ENCODE data around the gene STARD13.
A peak's percentile ranks its signal among the peaks of the same experiment; 100 is the strongest.
"Not testable (repeated sequence)": the region's sequence is repeated elsewhere in the genome, so short reads cannot be mapped to it uniquely, and the experiment has no call there.

STARD13 gene

GRCh38 chr13:33172911-33173310, 112.6 kb downstream of the STARD13 start:
- no peak for DNase-seq

GRCh38 chr13:33172400-33172799, 113.2 kb downstream of the STARD13 start:
- no peak for DNase-seq

DNA sequence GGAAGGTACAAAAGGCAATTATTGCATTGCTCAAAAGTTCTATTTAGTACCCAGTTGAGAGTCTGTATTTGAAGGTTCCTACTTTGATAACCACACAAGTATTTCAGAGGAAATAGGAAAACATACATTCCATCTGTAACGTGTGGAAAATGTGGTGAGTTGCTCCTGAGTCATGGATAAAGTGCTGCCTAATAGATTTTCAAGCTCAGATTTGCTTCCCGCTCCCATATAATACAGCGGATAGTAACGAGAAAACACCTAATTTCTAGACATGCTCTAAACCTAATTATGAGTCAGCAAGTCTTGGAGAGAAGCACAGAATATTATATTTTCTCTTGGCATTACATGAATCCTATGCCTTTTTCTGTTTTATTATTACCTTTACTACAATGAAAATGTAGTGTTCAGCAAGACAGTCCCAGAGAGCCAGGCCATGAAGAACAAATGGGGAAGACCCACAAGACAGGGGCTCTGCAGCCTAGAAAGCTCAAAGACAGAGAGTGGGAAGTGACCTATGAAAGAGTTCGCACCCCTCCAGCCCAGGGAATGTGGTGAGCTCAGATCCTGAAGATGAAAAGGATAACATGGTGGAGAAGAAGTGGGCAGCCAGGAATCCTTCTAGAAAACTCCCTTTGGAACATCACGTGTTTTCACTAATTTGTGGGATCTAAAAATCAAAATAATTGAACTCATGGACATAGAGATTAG, 116.1 kb downstream of the STARD13 start:
- no peak for DNase-seq

DNA sequence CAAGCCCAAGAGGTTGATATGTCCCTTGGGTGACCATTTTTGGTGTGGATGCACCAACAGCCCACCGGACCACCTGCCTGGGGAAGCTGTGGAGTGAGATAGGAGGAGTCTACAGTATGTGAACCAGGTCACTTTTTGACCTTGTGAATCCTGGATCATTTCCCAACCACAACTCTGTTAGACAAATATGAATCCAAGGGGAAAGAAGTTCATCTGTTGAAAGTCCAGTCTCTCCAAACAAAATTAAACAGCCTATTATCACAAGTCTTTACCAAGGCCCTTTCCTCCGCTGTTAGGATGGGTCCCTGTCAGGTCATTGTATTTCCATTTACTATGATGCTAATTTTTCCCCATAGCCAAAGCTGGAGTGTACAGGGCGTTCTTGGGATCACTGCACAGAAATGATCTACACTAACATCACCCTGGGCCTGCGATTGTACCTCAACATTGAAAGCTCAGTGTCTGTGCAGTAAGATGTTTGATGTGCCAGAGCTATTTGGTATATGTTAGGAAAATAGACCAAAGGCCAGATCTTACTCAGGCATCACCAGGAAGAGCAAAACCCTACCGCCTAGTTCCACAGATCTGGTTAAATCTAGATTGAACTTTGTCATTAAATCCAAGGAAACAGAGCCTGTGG, 117.1 kb downstream of the STARD13 start:
- DNase-seq: no peak

GRCh38 chr13:33167491-33167890, 118.1 kb downstream of the STARD13 start:
- DNase-seq: no peak

GRCh38 chr13:33165787-33166186, 119.8 kb downstream of the STARD13 start:
- no peak for DNase-seq

DNA sequence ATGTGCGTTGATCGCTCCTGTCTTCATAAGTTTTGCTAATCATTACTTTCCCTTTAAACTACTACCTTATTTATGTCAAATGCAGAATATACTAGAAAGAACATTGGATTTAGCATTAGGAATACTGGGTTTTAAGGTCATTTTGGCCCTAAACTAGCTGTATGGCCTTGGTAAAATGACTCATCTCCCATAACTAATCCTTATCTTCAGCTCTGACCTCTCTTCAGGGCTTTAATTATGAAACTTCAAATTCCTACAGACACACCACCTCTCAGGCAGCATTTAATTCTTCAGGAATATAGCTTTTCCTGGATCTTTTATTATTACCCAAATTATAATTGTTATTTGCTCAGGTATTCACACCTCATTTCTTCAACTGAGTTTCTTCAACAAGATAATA, 121.2 kb downstream of the STARD13 start:
- no peak for DNase-seq

DNA sequence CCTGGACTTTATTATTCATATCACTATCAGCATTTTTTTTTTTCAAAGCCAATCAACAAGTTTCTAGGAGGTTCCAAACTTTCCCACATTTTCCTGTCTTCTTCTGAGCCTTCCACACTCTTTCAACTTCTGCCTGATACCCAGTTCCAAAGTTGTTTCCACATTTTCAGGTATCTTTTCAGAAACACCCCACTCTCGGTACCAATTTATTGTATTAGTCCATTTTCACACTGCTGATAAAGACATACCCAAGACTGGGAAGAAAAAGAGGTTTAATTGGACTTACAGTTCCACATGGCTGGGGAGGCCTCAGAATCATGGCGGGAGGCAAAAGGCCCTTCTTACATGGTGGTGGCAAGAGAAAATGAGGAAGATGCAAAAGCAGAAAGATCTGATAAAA, 122.8 kb downstream of the STARD13 start:
- not testable (repeated sequence) for DNase-seq

DNA sequence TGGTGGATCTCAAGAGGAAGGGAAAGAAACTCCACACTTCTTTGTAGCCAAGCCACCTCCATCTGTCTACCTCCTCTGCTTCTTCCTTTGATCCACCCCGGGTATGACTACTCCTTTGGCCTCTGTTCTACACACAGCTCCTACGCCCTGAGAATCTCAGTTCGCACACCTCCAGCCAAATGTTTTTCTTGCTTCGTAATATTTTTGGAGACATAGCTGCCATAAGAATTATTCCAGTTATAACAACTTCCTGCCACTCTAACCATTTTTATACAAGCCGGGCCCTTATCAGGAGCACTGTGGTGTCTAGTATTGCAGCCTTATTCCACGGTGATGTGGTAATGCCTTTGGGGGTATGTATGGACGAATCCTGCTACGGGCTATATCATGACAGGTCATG, 126.7 kb downstream of the STARD13 start:
- DNase-seq: no peak

DNA sequence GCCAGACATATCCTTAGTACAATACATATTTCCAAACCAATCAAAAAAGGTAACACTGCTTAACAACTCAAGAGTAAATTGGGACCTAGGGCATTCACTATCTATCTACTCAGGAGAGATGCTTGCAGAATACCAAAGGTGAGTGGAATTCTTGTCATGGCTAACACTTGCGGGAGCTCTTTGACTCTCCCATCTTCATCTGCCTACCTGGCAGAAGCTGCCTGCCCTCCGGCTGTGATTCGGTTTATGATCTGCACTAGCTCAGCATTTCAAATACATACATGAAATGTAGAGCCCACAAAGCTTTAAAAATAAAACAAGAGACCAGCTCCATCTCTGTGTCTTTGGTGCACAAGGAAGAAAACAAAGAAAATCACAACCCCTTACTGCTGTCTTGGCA, 127.3 kb downstream of the STARD13 start:
- no peak for DNase-seq

GRCh38 chr13:33154911-33155310, 130.6 kb downstream of the STARD13 start:
- no peak for DNase-seq

GRCh38 chr13:33153421-33154404, 131.8 kb downstream of the STARD13 start:
- no peak for DNase-seq

DNA sequence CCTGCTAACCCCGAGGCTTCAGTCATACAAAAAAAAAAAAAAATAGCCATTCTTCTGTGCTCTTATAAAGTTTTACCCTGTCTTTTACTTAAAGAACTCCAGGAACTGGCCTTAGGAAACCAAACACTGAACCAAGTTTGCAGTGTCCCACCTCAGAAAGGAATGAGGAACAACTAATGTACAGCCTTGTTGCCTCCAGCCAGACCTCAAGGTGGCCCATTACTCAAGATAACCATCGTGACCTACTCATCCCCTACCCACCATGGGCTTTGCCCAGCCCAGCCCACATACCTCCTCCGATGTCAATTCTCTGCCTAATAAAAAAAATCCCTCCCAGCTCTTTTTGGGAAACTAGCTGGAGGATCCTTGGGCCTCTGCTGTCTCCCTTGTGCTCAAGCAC, 133.2 kb downstream of the STARD13 start:
- no peak for DNase-seq

DNA sequence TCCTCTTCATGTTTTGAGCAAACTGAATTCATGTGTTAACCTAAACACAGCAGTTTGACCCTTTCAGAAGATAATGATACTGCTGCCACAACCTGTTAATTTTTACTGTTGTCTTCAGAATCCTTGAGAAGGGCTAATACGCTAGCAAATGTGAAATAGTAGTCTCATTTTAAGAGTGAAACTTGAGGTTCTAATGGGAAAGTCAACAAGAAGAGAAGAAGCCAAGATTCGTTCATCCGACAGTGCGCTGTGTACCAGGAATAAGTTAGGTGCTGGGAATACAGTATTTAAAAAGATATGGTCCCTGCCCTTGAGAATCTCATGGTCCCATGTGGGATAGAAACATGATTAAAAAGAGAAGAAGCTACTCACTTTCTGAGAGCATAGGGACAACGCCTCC, 134.9 kb downstream of the STARD13 start:
- no peak for DNase-seq

DNA sequence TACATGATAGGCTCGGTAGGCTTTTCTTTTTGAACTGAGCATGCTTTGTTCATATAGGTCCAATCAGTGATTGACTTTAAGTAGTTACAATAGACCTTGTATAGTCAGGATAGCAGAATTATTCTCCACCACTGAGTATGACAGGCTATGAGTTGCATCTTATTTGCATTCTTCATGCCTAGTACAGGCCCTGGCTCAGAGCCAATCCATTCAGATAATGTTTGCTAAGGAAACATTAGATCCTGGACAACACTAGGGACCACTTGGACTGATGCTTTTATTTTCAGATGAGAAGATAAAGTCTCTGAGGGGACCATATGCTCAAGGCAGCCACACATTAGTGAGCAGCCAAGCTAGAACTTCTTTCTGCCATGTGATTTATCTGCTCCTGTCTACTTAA, 135.4 kb downstream of the STARD13 start:
- DNase-seq: no peak

DNA sequence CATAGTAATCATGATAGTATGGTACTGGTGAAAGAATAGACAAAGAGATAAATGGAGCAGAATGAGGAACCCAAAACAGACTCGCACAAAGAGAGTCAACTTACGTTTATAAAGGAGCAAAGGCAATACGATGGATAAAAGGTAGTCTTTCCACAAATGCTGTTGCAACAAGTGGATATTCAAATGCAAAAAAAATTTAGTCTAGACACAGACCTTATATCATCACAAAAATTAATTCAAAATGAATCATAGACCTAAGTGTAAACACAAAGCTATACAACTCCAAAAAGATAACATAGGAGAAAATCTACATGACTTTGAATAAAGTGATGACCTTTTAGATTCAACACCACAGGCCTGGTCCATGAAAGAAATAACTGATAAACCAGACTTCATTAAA, 137.7 kb downstream of the STARD13 start:
- DNase-seq: no peak

DNA sequence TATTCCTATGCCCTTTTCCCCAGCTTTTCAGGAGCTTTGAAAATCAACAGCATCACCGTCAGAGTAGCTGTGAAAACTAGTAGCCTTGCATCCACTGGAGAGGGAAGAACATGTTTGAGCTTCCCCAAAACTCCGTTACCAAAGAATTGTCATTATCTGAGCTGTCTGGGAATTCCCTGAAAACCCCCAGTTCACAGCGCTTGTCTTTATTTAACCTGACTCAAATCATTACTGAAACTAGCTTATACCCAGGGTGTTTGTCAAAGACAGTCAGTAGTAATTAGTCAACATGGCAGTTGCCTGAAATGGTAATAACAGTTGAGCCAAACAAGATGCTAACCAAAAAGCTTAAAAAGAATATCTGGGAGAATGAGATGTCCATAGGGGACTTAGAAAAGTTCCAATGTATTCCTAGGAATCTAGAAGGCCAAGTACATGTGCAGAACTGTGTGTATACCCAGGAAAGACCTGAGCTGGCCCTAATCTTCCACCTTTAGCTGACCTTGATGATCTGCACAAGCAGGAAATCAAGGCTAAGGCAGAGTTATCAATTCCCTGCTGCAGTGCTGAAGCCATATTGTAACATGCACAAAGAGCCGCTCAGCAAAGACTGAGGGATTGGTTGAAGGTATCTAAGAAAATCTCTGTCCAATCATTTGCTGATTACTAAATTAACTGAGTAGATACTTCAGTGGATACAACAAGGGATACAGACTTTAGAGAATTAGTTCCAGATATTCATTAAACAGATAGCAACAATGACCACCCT, 138.5 kb downstream of the STARD13 start:
- DNase-seq: peak in 2 of 4 experiments; percentile 10 to 14

GRCh38 chr13:33145667-33146066, 139.9 kb downstream of the STARD13 start:
- DNase-seq: no peak

GRCh38 chr13:33144358-33144784, 141.2 kb downstream of the STARD13 start:
- DNase-seq: no peak

DNA sequence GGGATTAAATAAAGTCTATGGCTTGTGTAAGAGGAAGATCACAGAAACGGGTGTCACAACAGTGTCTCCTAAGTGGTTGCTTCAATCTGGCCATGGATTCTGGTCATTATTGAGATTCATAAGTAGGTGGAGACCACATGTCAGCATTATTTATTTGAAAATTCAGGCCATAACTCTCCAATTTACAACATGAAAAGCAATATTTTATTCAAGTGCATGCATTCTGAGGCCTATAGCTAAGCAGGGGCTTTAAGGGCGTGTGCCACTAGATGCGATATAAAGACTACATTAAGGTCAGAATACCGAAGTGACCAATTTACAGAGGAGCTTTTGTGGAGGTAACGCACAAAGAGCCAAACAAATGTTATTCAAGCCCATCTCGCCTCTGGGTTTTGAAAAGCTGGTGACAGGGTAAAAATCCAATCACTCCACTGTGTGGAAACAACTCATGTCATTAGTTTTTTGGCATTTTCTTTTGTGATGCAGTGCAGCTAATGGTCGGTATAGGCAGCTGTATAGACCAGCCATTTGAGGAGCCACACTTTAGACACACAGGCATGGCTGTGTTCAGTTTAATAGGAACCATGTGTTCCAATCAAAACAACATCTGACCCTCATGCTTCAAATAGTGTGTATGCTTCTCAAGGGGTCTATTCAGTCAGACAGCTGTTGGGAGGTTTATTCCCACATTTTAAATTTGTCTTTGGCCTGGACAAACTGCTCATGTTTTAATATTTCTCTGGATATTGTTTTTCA, 145.6 kb downstream of the STARD13 start:
- no peak for DNase-seq

DNA sequence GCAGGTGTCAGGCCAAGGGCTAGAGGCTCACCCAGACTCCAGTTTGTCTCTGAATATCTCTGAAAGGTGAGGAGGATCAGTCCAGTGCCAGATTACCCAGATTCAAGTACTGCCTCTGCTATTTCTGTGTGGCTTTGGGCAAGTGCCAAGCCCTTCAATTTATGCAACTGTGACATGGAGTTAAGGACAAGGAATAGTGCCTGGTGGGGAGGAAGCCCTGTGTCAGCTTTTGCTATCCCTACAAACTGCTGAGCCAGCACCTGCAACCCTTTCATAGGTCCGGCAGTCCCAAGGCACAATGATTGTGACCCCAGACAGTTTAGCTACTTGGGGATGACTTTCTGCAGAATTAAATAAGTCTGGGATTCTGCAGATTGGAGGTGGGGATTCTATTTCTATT, 146.4 kb downstream of the STARD13 start:
- peak; percentile 37 to 66 (median 62) for DNase-seq

DNA sequence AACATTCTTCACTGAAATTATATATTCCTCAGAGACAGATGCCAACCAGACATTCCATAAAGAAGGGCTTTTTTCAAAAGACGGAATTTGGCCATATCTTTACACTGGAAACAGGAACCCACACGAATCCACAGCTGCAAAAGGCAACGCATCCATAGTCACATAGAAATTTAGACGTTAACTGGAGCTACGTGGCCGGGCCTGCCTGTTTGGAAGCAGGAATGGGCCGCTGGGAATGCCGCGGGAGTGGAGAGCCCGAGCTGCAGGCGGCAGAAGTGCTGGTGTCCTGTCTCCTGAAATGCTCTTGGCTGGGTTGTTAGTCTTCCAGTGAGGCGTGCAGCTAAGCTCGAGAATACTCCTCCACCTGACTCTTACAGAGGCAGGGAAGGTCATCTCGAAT, 147.1 kb downstream of the STARD13 start:
- no peak for DNase-seq

Data from suppressor macrophage (primary cell).